Mesothelial cell of epicardium (in vitro differentiated cells): Measurements from ENCODE around the gene CNN2. TPM values are rescaled to one million over a fixed set of nuclear protein-coding genes. Genes with fewer than 3 reads are reported as not detected.
A peak's percentile ranks its signal among the peaks of the same experiment; 100 is the strongest.

ENCODE experiments used
- DNase-seq, 2 experiments: peaks; one replicate each; pipeline ENCODE4 v3.0.0; 2021; ENCODE audit warnings: low spot score in 2 of 2; ENCODE audit not compliant: unreplicated experiment in 2 of 2
- H3K27ac Mint-ChIP-seq: 2 replicates; pipeline ENCODE4 v1.8.0; 2021; ENCODE audit warnings: mixed read lengths
- H3K27me3 Mint-ChIP-seq: 2 replicates; pipeline ENCODE4 v1.8.0; 2021; ENCODE audit warnings: low read depth, mixed read lengths
- H3K36me3 Mint-ChIP-seq: 2 replicates; pipeline ENCODE4 v1.8.0; 2021; ENCODE audit warnings: mixed read lengths
- H3K4me1 Mint-ChIP-seq: 2 replicates; pipeline ENCODE4 v1.8.0; 2021; ENCODE audit warnings: mixed read lengths
- H3K4me3 Mint-ChIP-seq: 2 replicates; pipeline ENCODE4 v1.8.0; 2021; ENCODE audit warnings: mild to moderate bottlenecking, moderate library complexity, mixed read lengths
- H3K9me3 Mint-ChIP-seq: 2 replicates; pipeline ENCODE4 v1.8.0; 2021; ENCODE audit warnings: mixed read lengths
- CTCF ChIP-seq: fragments of 200-600 bp; sonication (generic); IDR thresholded peaks from one replicate; pipeline ENCODE4 v1.5.0; 2021; ENCODE audit warnings: antibody characterized with exemption; ENCODE audit not compliant: unreplicated experiment
- total RNA-seq: library from RNA; stranded (reverse); gene quantifications from 3 replicates; pipeline ENCODE4 v1.2.1, GENCODE V29; 2021

The CNN2 gene
- total RNA-seq, 1 donor from 2014 or later = 501 TPM

- TF ChIP-seq CTCF = no peak
- Mint-ChIP-seq H3K27me3 (no peaks in the 10 kb centered on the region), H3K4me1 (no peaks in the 10 kb centered on the region), H3K4me3 (no peak overlapping the region), H3K27ac (no peak overlapping the region), H3K36me3 (peaks cover 15% of the 10 kb centered on the region), H3K9me3 (no peaks in the 10 kb centered on the region)
- peak in 1 of 2 experiments; percentile 21 for DNase-seq
Measured at GRCh38 chr19:990119-990571, 36.3 kb upstream of the CNN2 start.

- no peak overlapping the region for H3K4me3 Mint-ChIP-seq
- TF ChIP-seq CTCF = no peak
- no peak for DNase-seq
- peaks cover 4% of the 10 kb centered on the region for H3K27me3 Mint-ChIP-seq
- H3K4me1 Mint-ChIP-seq = no peaks in the 10 kb centered on the region
- H3K27ac Mint-ChIP-seq = no peak overlapping the region
- H3K36me3 Mint-ChIP-seq = peaks cover 15% of the 10 kb centered on the region
- H3K9me3 Mint-ChIP-seq = no peaks in the 10 kb centered on the region
Measured at GRCh38 chr19:990746-991145, 35.7 kb upstream of the CNN2 start.

- Mint-ChIP-seq H3K4me1 (peaks cover 2% of the 10 kb centered on the region), H3K4me3 (no peak overlapping the region), H3K9me3 (no peaks in the 10 kb centered on the region), H3K27me3 (peaks cover 9% of the 10 kb centered on the region), H3K27ac (no peak overlapping the region), H3K36me3 (peaks cover 15% of the 10 kb centered on the region)
- no peak for TF ChIP-seq CTCF
- DNase-seq = peak in 1 of 2 experiments; percentile 21
Measured at GRCh38 chr19:991174-991931, 35.1 kb upstream of the CNN2 start.

- H3K36me3 Mint-ChIP-seq = peaks cover 10% of the 10 kb centered on the region
- no peak for DNase-seq
- no peak overlapping the region for H3K27ac Mint-ChIP-seq
- H3K4me3 Mint-ChIP-seq = no peak overlapping the region
- no peak for TF ChIP-seq CTCF
- peaks cover 6% of the 10 kb centered on the region for H3K4me1 Mint-ChIP-seq
- peaks cover 17% of the 10 kb centered on the region for H3K27me3 Mint-ChIP-seq
- no peaks in the 10 kb centered on the region for H3K9me3 Mint-ChIP-seq
Measured at GRCh38 chr19:991932-992669, 34.3 kb upstream of the CNN2 start.

- no peak overlapping the region for H3K27ac Mint-ChIP-seq
- H3K36me3 Mint-ChIP-seq = peaks cover 10% of the 10 kb centered on the region
- H3K4me1 Mint-ChIP-seq = peaks cover 6% of the 10 kb centered on the region
- no peaks in the 10 kb centered on the region for H3K9me3 Mint-ChIP-seq
- H3K4me3 Mint-ChIP-seq = no peak overlapping the region
- TF ChIP-seq CTCF = no peak
- peaks cover 23% of the 10 kb centered on the region for H3K27me3 Mint-ChIP-seq
- no peak for DNase-seq
Measured at GRCh38 chr19:992670-993055, 33.7 kb upstream of the CNN2 start.
